Activated CD4-positive, CD25-positive, alpha-beta regulatory T cell treated with anti-CD3 and anti-CD28 coated beads, Interleukin-2, amount 50 U/mL, for 24 hours (primary cell): ENCODE measurements around the gene PLEKHA7.
A peak's percentile ranks its signal among the peaks of the same experiment; 100 is the strongest.

Experiments
- ATAC-seq, 2 donors: fragments of 150-1000 bp; cut with Tn5 transposase; one replicate each; pipeline ENCODE4 v1.10.0; 2021; ENCODE audit warnings: mild to moderate bottlenecking in 1 of 2, moderate library complexity in 1 of 2

PLEKHA7 gene

DNA sequence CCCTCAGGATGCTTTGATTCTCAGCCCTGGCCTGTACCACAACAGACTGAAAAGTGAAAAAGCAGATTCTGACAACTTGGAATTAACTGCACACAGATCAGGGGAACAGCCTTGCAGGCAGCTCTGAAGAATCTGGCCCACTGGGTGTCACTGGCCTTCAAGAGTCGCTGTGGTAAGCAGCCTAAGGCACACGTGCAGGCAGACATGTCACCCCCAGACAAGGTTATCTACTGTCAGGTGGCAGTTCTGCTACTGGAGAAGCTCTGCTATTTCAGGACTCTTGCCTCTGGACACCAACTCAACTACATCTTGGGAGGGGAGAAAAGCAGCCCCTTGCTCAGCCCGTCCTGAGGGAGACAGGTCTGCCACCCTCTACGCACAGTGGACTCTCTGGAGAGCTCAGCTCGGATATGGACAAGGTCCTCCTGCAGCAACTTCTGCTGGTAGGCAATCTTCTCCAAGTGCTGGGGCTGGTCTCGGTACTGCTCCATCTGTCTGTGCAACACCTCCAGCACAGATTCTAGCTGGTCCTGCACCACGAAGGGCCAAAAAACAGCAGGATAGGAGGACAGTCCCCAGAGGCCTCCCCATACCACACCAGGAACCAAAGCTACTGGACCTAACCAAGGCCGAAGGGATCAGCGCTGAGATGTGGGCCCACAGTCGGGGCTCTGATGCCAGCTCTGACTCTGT, 212.8 kb downstream of the PLEKHA7 start:
- ATAC-seq, result no peak

DNA sequence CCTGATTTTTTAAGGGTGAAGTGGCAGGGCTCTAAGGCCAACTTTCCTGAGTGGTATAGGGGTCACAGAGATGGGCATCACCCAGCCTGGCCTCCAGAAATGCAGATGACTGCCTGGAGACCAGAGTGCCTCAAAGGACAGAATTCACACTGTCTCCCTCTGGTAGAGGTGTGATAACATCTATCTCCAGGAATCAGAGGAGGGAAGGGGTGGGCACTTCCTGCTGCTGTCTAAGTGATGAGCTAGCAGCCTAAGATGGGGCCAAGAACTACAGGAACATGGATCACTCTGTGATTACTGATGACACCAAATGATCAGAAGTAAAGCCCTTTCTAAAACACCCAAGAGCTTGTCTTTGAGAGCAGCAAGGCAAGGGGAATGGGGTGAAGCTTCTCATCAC, 213.8 kb downstream of the PLEKHA7 start:
- no peak for ATAC-seq

DNA sequence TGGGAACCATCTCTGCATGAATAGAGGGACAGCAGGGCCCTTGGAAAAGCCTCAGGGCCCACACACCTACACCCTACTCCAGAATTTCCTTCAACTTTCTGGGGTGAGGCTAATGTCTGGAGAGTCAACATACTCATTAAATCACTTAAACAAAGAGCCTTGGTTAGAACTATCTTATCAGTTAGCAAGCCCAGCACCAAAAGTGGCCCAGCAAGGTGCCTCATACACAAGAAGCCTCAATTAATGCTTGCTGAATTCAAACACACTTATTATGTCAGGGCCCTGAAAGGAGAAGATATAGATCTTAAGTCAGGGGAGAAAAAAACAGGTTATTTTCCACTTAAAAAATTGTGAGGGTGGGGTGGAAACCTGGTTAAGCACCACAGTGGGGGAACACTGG, 214.3 kb downstream of the PLEKHA7 start:
- no peak for ATAC-seq

DNA sequence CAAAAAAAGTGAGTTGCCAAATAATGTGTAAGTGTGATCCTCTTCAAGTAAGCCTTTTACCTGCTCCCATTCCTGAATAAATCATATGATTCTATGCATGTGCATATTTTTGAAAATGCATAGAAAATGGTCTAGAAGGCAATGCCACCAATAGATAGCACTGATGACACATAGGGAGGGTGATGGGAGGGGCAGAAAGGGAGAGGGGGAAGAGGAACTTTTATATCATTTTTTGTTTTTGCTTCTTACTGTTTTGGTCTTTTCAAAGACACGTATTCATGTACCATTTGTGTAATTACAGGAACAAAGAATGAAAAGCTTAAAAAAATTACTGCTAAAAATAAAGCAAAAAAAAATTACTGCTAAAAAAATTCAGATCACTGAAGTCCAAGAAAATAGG, 215.0 kb downstream of the PLEKHA7 start:
- ATAC-seq, result no peak

DNA sequence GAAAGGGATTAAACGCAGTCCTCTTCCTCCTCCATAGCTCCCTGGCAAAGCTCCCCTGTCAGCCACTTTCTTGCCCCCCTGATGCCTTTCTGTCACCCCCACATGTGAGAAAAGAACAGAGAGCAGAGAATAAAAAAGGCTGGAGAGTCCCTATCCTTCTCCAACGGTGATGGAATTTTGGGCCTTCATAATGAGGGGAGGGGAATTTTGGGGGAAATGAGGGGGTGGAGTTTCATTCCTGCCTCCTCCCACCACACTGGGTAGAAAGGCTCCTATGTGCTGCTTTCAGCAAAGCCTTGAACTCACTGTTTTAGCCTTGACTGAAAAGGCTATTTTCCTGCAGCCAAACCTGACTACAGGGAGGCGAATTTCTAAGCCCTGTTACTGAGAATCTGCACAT, 216.4 kb downstream of the PLEKHA7 start:
- ATAC-seq, result no peak

DNA sequence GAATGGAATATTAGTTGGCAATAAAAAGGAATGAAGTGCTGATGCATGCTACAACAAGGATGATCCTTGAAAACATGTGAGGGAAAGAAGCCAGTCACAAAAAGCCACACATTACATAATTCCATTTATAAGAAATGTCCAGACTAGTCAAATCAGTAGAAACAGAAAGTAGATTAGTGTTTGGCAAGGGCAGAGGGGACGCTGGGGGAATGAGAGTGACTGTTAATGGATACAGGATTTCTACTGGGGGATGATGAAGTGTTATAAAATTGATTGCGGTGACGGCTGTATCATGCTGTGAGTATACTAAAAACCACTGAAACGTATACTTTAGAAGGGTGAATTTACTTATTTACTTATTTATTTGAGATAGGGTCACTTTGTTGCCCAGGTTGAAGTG, 217.9 kb downstream of the PLEKHA7 start:
- no peak for ATAC-seq

DNA sequence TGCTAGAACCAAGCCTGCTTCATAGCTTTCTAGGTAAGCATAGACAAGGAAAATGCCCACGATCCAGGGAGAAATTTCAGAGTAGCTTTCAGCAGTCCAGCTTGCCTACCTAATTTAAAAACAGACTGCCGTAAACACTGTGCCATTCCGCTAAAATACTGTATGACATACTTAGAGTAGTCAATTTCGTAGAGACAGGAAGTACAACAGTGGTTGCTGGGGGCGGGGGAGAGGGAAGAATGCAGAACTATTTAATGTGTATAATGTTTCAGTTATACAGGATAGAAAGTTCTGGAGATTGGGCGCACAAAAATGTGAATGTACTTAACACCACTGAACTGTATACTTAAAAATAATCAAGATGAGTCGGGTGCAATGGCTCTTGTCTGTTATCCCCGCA, 219.1 kb downstream of the PLEKHA7 start:
- no peak for ATAC-seq

DNA sequence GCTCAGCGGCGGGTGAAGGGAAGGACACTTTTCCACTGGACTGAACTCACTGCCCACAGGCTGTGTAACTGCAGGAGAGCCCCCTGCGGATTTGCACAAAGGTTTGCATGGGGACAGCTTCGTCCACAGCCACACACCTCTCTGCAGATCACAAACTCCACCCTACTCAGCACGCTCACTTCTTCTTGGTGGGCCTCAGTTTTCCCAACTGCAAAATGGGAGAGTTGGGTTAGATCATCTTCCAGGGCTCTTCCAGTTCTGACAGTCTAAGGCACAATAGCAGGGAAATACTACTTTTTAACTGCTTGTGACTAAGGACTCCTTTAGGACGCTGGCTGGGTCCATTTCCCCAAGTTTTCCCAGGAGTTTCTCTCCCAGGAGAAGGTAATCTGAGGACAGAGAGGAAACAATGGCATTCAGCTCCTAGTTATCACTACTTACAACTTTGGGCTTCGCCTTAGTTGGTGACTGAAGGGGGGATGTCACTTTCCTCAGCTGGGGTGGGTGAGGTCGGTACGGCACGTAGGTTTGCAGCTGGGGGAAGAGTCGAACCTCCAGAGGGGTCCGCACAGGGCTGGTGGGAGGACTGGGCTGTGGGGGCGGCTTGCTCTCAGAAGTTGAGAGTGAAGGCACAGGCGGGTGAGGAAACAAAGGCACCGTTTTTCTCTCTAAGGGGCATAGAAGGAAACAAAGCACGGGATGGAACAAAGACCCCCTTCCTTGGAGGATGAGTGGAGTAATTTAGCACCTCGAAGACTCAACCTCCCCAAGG, 220.0 kb downstream of the PLEKHA7 start:
- ATAC-seq, result no peak

DNA sequence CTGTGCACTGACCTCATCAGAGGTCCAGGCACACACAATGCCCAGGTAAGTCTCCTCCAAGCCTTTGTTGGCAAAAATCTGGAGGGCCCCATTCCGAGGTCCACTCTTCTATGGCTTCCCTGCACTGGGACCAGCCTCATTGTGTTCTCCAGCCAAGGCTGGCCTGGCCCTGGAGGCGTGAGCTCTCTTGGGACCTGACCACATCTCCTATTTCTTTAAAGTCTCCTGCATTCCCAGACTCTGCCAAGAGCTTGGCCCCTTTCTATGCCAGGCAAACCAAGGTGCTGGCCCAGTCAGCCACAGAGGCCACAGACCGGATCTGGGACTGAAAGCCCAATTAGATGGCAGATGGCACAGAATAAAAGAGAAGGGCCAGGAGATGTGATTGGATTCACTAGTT, 220.7 kb downstream of the PLEKHA7 start:
- ATAC-seq, result no peak

DNA sequence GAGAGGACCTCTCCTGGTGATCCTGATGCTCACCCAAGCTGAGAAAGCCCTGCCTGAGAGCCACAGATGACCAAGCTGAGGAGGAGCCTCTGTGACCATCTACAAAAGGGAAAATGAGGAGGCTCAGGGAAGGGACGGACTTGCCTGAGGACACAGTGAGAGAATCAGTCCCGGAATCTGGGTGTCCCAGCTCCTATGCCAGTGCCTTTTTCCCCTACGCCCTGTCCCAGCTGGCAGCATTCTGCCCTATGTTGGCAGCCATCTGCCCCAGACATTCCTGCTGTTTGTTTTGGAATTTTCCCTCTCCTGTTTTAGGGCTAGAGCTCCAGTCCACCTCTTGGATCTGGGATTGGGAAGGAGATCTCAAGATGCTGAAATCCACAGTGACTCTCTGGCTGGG, 221.2 kb downstream of the PLEKHA7 start:
- no peak for ATAC-seq

DNA sequence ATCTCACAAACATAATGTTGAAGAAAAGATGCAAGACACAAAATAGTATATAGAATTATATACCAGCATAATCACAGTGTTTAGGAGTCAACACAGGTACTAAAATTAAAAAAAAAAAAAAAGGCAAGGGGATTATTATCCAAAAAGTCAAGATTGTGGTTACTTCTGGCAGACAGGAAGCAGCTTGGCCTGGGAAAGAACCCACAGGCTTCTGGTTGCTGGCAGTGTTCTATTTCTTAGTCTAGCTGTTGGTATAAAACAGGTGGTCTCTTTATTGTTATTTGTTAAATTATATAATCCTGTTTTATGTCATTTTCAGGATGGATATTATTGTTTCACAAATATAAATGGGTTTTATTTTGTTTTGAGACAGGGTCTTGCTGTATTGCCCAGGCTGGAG, 221.8 kb downstream of the PLEKHA7 start:
- no peak for ATAC-seq

DNA sequence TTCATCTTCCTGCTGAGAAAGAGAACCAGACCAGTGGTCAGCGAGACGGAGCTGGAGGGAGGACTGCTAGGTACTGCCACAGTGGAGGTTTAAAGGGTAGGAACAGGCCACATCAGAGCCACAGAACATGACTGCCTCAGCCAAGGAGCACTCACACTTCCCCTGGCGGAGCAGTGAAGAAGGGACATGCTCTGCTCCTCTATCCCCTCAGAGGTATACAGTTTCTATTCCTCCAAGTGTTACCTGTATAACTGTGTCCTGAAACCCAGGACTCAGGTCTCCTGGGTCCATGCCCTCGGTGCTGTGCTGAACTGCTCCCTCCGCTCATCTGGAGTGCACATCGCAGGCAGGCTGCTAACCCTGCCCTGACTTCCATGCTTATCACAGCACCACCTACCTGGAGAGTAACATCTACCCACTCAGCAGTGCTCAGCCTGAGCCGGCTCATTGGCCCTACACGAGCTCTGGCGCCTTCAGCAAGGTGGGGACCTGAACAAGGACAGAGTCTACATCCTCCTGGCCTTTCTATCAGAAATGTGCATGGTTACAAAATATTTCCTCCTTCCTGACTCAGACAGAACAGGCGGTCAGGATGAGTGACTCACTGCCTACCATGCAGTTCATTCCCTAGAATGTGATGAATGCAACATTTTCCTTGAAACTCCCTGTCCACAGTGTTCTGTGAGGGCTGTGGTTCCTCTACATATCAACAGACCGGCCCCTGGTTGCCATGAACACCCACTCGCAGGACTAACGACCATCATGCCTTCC, 222.8 kb downstream of the PLEKHA7 start:
- no peak for ATAC-seq

DNA sequence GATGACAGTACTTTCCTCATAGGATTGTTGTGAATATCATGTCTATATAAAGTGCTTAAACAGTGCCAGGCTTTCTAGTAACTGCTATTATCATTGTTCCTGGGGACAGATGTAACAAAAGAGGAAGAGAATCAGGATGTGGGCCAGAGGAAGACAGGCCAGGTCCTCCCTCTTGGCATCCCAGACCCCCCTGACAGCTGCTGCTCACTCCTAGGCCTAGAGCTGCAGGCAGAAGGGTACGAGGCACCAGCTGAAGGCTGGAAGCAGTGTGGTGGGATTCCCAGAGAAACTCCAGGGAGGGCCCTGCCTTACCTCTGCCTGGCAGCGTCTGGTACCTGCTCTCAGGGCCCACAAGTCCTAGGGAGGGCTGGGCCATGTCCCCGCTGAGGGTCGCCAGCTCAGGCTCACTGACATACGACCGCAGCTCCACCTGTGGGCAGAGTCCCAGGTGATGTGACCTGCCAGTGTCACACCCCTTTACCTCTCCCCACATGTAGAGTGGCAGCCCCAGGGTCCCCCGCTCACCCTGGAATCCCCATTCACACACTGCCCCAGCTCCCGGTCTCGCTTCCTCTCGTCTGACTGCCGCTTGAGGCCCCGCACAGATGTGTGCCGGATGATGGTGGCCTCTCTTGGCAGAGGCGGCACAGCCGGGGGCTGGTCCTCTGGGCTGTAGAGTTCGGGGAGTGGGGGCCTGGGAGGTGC, 223.6 kb downstream of the PLEKHA7 start:
- peak in 1 of 2 donors; percentile 9 for ATAC-seq

DNA sequence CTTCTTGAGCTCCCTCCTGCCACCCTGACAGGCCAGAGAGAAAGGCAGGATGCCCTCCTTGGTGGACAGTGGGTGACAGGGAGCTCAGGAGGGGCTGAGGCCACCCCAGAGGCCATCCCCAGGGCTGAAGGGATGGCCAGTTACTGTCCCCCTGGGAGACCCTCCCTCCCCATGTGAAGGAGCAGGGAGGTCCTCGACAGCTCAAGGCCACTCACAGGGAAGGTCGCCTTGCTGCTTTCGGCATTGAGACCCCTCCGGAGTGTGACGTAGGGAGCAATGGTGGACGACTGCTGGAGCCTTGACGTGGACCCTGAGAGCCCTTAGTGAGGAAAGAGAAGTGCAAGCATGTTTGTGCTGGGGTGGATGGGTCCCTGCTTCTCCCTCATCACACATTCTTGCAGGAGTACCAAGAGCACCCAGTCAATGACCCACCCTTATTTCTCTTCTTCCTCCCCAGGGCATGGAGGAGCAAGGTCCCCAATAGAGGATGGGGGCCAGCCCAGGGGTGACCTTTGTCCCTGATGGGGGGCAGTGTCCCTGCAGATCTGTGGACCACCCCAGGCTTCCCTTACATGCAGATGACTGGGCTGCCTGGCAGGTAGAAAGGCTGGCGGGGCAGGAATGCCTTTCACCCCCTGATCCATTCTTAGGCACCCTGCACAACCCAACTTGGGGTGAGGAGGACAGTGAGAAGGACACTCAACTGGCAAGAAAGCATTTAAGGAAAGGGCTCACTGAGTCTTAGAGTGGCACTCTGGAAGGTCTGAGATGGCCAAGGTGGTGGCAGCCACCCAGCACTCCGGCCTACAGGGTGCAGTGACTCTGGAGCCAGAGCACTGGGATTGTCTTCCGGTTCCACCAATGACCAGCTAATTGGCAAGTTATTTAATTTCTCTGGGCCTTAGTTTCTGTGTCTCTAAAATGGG, 224.4 kb downstream of the PLEKHA7 start:
- no peak for ATAC-seq

DNA sequence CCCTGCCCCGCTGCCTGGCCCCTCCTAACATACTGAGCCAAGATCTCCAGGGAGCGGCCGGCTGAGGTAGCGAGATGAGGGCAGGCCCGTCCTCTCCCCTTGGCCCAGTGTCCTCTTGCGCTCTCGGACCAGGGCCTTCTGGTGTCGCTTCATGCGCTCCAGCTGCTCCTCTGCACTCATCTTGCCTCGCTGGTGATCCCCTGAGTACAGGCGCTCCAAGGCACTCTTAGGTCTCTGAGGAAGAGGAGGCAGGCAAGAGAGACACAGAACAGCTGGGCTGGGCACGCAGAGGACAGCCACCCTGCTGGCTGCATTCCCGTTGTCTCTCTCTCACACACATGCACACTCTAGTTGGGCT, 225.2 kb downstream of the PLEKHA7 start:
- no peak for ATAC-seq

DNA sequence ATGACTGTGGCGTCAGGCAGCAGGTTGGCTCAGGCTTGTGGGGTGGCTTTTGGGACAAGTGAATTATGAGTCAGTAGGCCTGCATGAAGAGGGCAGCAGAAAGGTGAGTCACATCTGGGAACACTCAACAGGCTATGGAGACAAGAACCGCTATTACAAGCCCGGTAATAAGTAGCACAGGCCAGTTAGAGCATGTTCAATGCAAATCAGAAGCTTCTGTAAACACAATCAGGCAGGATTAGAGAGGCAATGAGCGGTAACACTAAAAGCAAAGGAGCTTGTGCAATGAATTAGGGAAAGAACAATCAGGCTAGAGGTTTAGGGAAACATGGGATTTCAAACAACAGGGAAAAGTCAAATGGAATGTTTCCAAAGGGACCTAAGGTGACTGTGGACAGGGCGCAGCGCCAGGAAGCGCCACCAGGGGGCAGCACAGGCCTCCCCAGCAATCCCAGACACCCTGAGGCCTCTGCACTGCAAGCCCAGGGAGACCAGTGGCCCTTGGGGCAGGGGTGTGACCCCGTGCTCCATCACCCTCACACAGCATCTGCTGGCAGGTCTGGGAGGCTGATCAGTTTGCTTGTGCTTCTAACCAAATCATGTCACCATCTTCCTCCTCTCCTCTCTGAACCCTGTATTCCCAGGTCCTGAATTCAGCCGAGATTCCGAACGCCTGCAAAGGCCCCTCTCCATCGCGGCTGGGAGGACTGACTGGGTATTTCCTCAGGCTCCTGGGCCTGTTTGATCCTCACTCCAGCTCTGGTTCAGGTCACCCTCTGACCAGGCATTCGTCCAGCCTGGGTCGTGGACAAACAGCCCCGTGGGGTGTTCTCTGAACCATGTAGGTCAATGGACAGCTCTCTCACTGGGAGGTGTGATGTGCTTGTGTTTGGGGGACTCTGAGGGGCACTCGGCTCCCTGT, 225.8 kb downstream of the PLEKHA7 start:
- ATAC-seq, result peak; percentile 29 to 42

DNA sequence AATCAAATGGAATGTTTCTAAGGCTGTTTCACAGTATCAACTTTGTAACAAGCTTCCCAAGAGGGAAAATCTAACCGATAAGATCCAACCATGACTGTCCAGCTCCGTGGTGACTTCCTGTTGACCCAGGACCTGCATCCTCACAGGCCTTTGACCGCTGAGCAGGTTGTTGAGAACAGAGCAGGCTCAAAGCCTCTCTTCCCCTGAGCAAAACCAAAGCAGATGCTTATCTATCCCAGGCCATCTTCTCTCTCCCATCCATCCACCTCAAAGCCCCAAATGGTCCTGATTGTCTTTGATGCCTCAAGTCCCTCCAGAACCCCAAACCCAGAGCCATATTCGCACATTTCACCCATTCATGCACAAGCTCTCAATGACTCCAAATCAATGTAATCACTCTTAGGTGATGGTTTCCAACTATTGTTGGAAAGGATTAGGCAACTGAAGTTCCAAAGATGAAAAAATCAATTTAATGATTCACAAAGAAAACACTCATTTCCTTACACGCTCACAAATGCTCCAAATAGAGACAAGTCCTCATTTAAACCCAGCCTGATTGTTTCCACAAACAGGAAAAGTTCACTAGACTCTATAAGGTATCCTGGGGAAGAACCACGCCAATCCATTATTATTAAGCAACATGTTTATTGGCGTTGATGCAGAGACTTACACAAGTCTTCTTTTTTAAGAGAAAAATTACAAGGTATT, 227.0 kb downstream of the PLEKHA7 start:
- no peak for ATAC-seq

DNA sequence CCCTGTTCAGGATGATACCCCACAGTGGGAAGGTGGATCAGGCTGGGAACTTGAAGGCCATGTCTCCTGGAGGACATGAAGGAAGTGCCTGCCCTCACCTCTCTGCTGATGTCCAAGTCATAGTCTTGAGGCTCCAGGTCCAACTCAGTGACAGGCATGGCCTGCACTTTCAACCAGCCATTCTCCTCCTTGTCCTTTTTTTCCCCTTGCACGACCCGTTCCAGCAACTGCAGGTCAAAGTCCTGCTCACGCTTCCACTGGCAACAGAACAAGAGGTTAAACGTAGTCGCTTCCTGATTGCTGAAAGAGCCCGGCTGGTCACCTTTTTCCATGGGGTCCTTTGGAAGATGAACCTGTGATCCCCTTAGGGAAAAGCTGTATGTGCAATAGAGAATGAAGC, 228.1 kb downstream of the PLEKHA7 start:
- no peak for ATAC-seq

DNA sequence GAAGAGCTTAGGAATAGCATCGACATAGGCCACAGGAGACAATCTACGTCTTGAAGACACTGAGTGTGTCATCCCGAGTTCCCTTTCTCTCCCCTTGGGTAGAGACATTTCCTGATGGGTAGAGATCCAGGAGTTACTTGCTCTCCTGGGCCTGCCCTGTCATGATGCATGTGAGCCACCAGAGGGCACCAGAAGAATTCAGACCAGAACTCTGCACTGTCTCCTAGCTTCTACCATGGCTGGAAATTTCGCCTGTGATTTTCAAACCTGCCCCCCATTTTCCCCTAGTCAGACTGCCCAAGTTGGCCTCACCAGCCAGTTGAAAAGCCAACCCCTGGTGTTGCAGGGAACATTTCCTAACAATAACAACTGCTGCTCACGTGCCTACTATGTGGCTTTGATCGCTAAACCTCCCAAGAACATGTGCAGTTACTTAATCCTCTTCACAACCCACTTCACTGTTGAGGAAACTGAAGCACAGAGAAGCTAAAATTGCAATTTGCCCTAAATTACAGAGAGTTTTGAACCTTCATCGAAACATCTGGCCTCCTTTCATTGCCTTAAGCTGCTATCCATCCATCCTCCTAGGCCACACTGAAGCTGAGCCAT, 228.6 kb downstream of the PLEKHA7 start:
- ATAC-seq, result peak; percentile 62 to 77

DNA sequence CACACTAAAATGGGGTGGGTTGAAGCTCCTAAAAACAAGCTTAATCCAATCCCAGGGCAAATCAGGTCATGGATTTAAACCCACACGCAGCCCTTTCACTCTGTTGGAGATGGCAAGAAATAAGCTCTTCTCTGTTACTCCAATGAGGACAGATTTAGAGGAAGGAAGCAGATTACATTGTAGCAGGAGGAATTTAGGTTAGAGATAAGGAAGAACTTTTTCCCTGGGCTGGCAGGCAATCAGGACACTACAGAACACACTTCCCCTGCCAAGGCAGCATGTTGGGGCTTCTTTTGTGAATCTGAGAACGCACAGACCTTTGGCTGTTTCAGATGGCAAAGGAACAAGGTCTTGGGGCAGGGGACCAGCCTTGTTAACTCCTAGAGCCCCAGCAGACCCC, 229.5 kb downstream of the PLEKHA7 start:
- no peak for ATAC-seq
